Prostate gland (tissue), 1 donor: ENCODE data around the gene RCOR3.

ENCODE experiments used
- POLR2A ChIP-seq: fragments of 450-650 bp; IDR thresholded peaks from one replicate; pipeline ENCODE4 v1.6.1; 2016; ENCODE audit warnings: antibody characterized with exemption, mild to moderate bottlenecking
- POLR2AphosphoS5 ChIP-seq: sonication (generic); formaldehyde crosslinking; IDR thresholded peaks from one replicate; pipeline ENCODE4 v1.6.1; 2017; ENCODE audit warnings: antibody characterized with exemption

- TF ChIP-seq POLR2AphosphoS5, result no peak
- no peak for TF ChIP-seq POLR2A
Measured at GRCh38 chr1:211210965-211211364, 48.2 kb upstream of the RCOR3 start.
